Measurements from ENCODE around the gene GSX1.

Gene GSX1

DNA sequence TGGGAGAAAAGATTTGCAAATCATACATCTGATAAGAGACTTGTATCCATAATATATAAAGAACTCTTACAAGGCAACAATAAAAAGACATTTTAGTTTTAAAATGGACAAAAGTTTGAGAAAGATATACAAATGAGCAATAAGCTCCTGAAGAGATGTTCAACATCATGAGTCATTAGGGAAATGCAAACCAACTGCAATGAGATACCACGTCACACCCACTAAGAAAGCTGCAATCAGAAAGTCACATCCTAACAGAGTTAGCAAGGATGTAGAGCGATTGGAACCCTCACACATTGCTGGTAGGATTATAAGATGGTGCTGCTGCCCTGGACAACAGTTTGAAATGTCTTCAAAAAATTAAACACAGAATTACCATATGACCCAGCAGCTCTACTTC is 50.3 kb downstream of the GSX1 start:
- no peak overlapping the region for H3K9ac ChIP-seq (ENCODE audit: low read length)
- H4K20me1 ChIP-seq (ENCODE audit: insufficient read depth, low read length) = no peaks in the 10 kb centered on the region
- H3K27me3 ChIP-seq (ENCODE audit: low read depth, low read length) = peaks cover 10% of the 10 kb centered on the region
- no peak overlapping the region for H3K4me3 ChIP-seq (ENCODE audit: low read length)
- H3K4me1 ChIP-seq (ENCODE audit: low read length) = peaks cover 10% of the 10 kb centered on the region
- no peak overlapping the region for H2AFZ ChIP-seq (ENCODE audit: low read depth, low read length)
- TF ChIP-seq EZH2phosphoT487 (IDR thresholded peaks at IDR 0.05; ENCODE audit: low read depth) = no peak
- no peaks in the 10 kb centered on the region for H3K36me3 ChIP-seq (replicated peaks; ENCODE audit: low read depth, low read length)
- no peak overlapping the region for H3K27ac ChIP-seq (ENCODE audit: low read length)
- H3K9me3 ChIP-seq (ENCODE audit: insufficient read depth, low read length) = no peaks in the 10 kb centered on the region
- no peak overlapping the region for H3K4me2 ChIP-seq (ENCODE audit: low read length)
- no peaks in the 10 kb centered on the region for H3K79me2 ChIP-seq (ENCODE audit: low read length)

Measured in OCI-LY3 (cell line).